Fibroblast of villous mesenchyme (primary cell): Measurements from ENCODE around the gene PRSS23. TPM values are rescaled to one million over a fixed set of nuclear protein-coding genes. Genes with fewer than 3 reads are reported as not detected.

Experiments used
- DNase-seq: peaks from one replicate; pipeline ENCODE4 v3.0.0-alpha.2; 2010; ENCODE audit warnings: low read depth
- H3K4me3 ChIP-seq: 2 replicates; pipeline ENCODE4 v1.5.1; 2011; ENCODE audit warnings: low read depth, mild to moderate bottlenecking, low read length
- total RNA-seq: library from RNA; depleted of rRNA; stranded (reverse); fragments of >200 nt; gene quantifications from 2 replicates; pipeline ENCODE4 v1.2.3, GENCODE V29; 2012
- TF ChIP-seq, protein P1 (sequence below): IDR thresholded peaks from 2 replicates; pipeline ENCODE4 v1.5.1; 2012; ENCODE audit warnings: low read depth, mild to moderate bottlenecking, low read length; ENCODE audit not compliant: insufficient read depth

Gene PRSS23
- total RNA-seq, 1 donor = 136 TPM

DNA sequence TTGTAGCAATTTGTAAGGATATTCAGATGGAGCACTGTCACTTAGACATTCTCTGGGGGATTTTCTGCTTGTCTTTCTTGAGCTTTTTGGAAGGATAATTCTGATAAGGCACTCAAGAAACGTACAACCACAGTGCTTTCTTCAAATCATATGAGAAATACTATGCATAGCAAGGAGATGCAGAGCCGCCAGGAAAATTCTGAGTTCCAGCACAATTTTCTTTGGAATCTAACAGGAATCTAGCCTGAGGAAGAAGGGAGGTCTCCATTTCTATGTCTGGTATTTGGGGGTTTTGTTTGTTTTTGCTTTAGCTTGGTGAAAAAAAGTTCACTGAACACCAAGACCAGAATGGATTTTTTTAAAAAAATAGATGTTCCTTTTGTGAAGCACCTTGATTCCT, 9.9 kb downstream of the PRSS23 start:
- H3K4me3 ChIP-seq = no peak overlapping the region
- TF ChIP-seq, protein P1, sequence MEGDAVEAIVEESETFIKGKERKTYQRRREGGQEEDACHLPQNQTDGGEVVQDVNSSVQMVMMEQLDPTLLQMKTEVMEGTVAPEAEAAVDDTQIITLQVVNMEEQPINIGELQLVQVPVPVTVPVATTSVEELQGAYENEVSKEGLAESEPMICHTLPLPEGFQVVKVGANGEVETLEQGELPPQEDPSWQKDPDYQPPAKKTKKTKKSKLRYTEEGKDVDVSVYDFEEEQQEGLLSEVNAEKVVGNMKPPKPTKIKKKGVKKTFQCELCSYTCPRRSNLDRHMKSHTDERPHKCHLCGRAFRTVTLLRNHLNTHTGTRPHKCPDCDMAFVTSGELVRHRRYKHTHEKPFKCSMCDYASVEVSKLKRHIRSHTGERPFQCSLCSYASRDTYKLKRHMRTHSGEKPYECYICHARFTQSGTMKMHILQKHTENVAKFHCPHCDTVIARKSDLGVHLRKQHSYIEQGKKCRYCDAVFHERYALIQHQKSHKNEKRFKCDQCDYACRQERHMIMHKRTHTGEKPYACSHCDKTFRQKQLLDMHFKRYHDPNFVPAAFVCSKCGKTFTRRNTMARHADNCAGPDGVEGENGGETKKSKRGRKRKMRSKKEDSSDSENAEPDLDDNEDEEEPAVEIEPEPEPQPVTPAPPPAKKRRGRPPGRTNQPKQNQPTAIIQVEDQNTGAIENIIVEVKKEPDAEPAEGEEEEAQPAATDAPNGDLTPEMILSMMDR = no peak
- no peak for DNase-seq

- TF ChIP-seq, protein P1 = no peak
- peak; percentile 33 for DNase-seq
Observed at GRCh38 chr11:86811637-86812321, 11.4 kb downstream of the PRSS23 start.

DNA sequence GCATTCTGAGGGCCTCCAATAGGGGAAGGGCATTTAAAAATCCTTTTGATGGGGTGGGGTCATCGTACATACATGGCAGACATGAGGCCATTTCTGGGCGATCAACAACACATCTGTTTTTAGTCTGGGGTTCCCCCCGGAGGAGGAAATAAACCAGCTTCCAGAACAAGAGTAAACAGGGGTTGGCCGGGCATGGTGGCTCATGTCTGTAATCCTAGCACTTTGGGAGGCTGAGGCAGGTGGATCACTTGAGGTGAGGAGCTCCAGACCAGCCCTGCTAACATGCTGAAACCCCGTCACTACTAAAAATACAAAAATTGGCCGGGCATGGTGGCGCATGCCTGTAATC, 12.0 kb downstream of the PRSS23 start:
- DNase-seq = no peak
- TF ChIP-seq, protein P1 = no peak
- no peak overlapping the region for H3K4me3 ChIP-seq

More at GRCh38 chr11:86811637-86812321, 11.4 kb downstream of the PRSS23 start:
- H3K4me3 ChIP-seq = no peak overlapping the region

GRCh38 chr11:86812981-86813380, 12.6 kb downstream of the PRSS23 start:
- no peak for DNase-seq
- H3K4me3 ChIP-seq = no peak overlapping the region
- TF ChIP-seq, protein P1 = no peak

DNA sequence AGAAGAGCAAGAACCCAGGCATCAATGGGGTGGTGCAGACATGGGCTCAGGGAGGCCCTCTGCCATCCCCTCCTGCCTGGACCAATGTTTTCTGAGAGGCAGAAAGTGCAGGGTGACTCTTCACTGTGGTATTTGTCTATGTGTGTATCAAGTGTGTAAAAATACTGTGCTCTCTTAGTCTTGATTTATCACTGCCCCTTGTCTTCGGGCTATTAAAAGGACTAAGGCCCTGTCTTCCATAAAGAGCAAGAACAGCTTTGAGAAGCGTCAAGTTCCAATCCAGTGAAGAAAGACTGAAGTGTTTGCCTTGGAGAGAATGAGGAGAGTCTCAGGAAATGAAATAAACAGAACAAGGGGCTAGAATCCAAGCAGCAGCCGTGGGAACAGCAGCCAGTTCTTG, 14.4 kb downstream of the PRSS23 start:
- no peak overlapping the region for H3K4me3 ChIP-seq
- TF ChIP-seq, protein P1 = no peak
- DNase-seq = peak; percentile 71

- H3K4me3 ChIP-seq = no peak overlapping the region
- TF ChIP-seq, protein P1 = no peak
- DNase-seq = no peak
Observed at GRCh38 chr11:86815726-86816125, 15.4 kb downstream of the PRSS23 start.

- TF ChIP-seq, protein P1 = no peak
- peak; percentile 93 for DNase-seq
Observed at GRCh38 chr11:86816251-86816726, 15.9 kb downstream of the PRSS23 start.

More at GRCh38 chr11:86816251-86816726, 15.9 kb downstream of the PRSS23 start:
- H3K4me3 ChIP-seq = no peak overlapping the region
